Thyroid gland (tissue), 4 donors: Measurements from ENCODE around the gene AFAP1L2. TPM values are rescaled to one million over a fixed set of nuclear protein-coding genes. Genes with fewer than 3 reads are reported as not detected.

Source experiments
- DNase-seq, 2 donors: peaks; one replicate each; pipeline ENCODE4 v3.0.0-alpha.2; 2019
- H3K27ac ChIP-seq, 3 donors: fragments of 200-600 bp; sonication (generic); 1 replicate in 2 of 3; 2 replicates in 1 of 3; pipeline ENCODE4 v1.5.1; 2016 to 2019; ENCODE audit warnings: mild to moderate bottlenecking in 1 of 3, moderate library complexity in 1 of 3
- H3K27me3 ChIP-seq: fragments of 200-600 bp; sonication (generic); one replicate; pipeline ENCODE4 v1.5.1; 2019
- H3K36me3 ChIP-seq, 2 donors: fragments of 200-600 bp; sonication (generic); one replicate each; pipeline ENCODE4 v1.5.1; 2016 to 2019
- H3K4me1 ChIP-seq, 2 donors: fragments of 200-600 bp; sonication (generic); one replicate each; pipeline ENCODE4 v1.5.1; 2017 to 2019
- H3K4me3 ChIP-seq, 3 donors: fragments of 200-600 bp; sonication (generic); replicated peaks in 1 of 3; 1 replicate in 2 of 3; 2 replicates in 1 of 3; pipeline ENCODE4 v1.5.1; 2016; ENCODE audit warnings: mild to moderate bottlenecking in 1 of 3
- H3K9me3 ChIP-seq: fragments of 200-600 bp; sonication (generic); one replicate; pipeline ENCODE4 v1.5.1; 2017
- POLR2A ChIP-seq, 2 donors: fragments of 450-650 bp; IDR thresholded peaks; one replicate each; pipeline ENCODE4 v1.6.1; 2017; ENCODE audit warnings: antibody characterized with exemption in 2 of 2, mild to moderate bottlenecking in 2 of 2, moderate library complexity in 1 of 2
- WGBS, 2 donors: methylation state at CpG; one replicate each; pipeline ENCODE4 v1.1.5; 2017; 5-methylcytosine and 5-hydroxymethylcytosine counted together
- intact Hi-C: fragments of 100-400 bp; cut with DNase I; formaldehyde crosslinking; loops from one replicate; pipeline ENCODE4 v1.15.1; 2023
- total RNA-seq, 4 donors: library from RNA; depleted of rRNA; stranded (reverse); fragments of >200 nt; gene quantifications; one replicate each; pipeline ENCODE4 v1.2.3, GENCODE V29; 2016
- TF ChIP-seq, protein P1 (sequence below), 6 experiments: fragments of 200-600 bp in 3 of 6; fragments of 450-650 bp in 3 of 6; sonication (generic) in 3 of 6; IDR thresholded peaks; one replicate each; pipeline ENCODE4 v1.5.1; 2016 to 2019; ENCODE audit warnings: antibody characterized with exemption in 6 of 6, mild to moderate bottlenecking in 2 of 6, inconsistent platforms in 1 of 6, moderate library complexity in 1 of 6

AFAP1L2 gene
- total RNA-seq, 4 donors from 2014 or later: 135 to 356 (median 299) TPM

DNA sequence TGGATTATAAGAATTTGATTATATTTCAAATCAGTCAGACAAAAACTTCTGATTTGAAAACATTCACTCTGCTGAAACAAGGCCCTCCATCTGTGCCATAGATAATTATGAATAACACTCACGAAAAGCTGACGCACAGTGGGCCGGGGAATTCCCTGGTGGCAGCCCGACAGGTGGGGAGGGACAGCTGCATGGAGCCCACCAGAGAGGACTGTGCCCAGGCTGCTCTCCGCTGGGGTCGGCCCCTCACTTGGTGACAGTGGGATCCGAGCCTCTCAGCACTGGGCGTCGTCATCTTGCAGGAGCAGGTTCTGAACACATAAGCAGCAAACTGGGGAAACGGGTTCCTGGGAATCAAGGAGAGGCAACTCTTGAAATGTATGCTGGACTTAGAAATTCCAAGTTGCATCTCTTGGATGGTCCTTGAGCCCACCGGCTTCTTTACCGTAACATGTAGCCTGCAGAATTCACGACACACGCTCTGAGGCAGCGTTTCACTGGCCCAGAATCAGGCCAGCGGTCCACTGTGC is 41.4 kb downstream of the AFAP1L2 start:
- no peaks in the 10 kb centered on the region for H3K9me3 ChIP-seq
- no peak overlapping the region for H3K4me3 ChIP-seq
- intact Hi-C loops: no loop called here
- no peaks in the 10 kb centered on the region for H3K36me3 ChIP-seq
- no peak for DNase-seq
- H3K4me1 ChIP-seq: peaks cover 65 to 67% of the 10 kb centered on the region in 2 donors
- H3K27ac ChIP-seq: peak overlapping the region; percentile 8 to 75 (median 29)
- TF ChIP-seq POLR2A (IDR thresholded peaks at IDR 0.05): no peak
- TF ChIP-seq, protein P1, sequence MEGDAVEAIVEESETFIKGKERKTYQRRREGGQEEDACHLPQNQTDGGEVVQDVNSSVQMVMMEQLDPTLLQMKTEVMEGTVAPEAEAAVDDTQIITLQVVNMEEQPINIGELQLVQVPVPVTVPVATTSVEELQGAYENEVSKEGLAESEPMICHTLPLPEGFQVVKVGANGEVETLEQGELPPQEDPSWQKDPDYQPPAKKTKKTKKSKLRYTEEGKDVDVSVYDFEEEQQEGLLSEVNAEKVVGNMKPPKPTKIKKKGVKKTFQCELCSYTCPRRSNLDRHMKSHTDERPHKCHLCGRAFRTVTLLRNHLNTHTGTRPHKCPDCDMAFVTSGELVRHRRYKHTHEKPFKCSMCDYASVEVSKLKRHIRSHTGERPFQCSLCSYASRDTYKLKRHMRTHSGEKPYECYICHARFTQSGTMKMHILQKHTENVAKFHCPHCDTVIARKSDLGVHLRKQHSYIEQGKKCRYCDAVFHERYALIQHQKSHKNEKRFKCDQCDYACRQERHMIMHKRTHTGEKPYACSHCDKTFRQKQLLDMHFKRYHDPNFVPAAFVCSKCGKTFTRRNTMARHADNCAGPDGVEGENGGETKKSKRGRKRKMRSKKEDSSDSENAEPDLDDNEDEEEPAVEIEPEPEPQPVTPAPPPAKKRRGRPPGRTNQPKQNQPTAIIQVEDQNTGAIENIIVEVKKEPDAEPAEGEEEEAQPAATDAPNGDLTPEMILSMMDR (IDR thresholded peaks at IDR 0.05): no peak
- H3K27me3 ChIP-seq: no peaks in the 10 kb centered on the region
- 73 to 83% methylated on average over 15 to 16 of the region's 16 CpGs for WGBS, 2 donors

DNA sequence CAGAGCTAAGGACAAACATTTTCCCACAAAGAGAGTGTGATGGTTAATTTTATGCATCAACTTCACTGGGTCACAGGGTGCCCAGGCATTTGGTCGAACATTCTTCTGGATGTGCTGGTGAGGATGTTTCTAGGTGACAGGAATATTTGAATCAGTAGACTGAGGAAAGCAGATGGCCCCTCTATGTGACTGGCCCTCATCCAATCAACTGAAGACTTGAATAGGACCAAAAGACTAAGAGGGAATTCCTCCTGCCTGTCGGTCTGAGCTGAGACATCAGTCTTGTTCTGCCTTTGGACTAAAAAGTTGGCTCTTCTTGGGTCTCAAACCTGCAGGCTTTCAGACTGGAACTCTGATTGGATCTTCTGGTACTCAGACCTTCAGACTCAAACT is 44.4 kb downstream of the AFAP1L2 start:
- peaks cover 68 to 69% of the 10 kb centered on the region in 2 donors for H3K4me1 ChIP-seq
- H3K36me3 ChIP-seq: no peaks in the 10 kb centered on the region
- H3K9me3 ChIP-seq: no peaks in the 10 kb centered on the region
- TF ChIP-seq POLR2A (IDR thresholded peaks at IDR 0.05): no peak
- TF ChIP-seq, protein P1 (IDR thresholded peaks at IDR 0.05): no peak
- H3K27ac ChIP-seq: peak overlapping the region; percentile 44 to 57 (median 55)
- no peaks in the 10 kb centered on the region for H3K27me3 ChIP-seq
- no peak for DNase-seq
- WGBS, 2 donors: 87 to 93% methylated on average over 2 of the region's 2 CpGs
- H3K4me3 ChIP-seq: no peak overlapping the region
- intact Hi-C loops: no loop called here

DNA sequence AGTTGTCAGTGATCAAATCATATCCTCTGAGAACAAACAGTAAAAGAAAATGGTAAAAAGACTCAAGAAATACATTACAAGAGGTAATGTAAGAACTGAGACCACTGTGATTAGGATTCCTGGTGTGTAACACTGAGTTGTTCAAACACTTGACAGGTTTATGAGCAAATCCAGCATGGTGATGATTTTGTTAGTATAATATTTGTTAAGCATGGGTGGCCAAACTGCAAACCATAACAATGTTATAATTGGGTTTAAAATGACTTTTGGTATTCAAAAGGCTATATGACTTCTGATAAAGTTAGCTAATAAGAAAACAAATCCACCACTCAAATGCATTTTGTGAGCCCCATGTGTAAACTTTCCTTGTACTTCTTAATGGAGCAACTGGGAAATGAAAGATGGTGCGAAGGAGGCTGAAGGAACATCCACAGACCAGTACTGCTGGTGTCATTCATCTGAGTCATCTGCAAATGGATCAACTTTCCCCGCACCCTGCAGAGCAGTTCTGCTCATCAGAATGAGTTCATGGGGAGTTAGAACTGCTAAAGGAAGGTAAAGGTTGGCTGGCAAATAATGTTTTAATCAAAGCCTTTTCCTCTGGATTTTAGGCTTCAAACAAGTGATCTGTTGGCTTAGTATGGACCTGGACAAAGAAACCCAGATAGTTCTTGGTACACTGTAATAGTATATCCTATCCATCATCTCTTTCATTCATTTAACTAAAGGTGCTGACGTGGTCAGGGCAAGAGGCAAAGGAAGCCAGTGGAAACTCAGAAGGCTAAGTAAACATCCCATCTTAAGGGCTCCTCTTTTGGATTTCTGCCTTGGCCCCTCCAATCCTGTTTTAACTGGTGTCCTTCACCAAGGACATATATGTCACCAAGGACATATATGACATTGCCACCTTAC is 45.0 kb downstream of the AFAP1L2 start:
- DNase-seq: no peak
- Histone ChIP-seq H3K9me3 (no peaks in the 10 kb centered on the region), H3K4me1 (peaks cover 62 to 68% of the 10 kb centered on the region in 2 donors), H3K27me3 (no peaks in the 10 kb centered on the region), H3K36me3 (no peaks in the 10 kb centered on the region), H3K27ac (peak overlapping the region; percentile 44 to 86 (median 57)), H3K4me3 (no peak overlapping the region)
- TF ChIP-seq, protein P1 (IDR thresholded peaks at IDR 0.05): no peak
- no peak for TF ChIP-seq POLR2A (IDR thresholded peaks at IDR 0.05)
- intact Hi-C loops: no loop called here
- WGBS, 2 donors: 64 to 85% methylated on average over 3 of the region's 3 CpGs

DNA sequence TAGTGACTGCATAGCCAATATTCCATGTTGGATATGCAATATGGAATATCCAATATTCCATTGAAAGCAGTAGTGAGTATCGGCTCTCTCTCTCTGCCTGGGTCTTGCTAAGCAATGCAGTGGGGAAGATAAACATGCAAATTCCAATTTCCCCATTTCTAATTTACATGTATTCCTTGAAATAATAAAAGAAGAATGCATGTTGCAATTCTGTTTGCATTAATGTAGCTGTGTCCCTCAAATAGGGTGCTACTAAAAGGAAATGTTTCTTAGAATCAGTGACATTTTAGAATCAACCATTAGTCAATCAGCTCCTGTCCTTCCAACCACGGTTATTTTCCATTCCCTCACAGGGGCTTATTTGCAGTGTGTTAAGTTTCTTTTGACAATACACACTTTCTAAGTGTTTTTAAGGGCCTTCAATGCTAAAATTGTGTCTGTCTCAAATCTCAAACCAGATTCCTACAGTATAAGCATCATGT is 46.7 kb downstream of the AFAP1L2 start:
- H3K36me3 ChIP-seq: no peaks in the 10 kb centered on the region
- no peaks in the 10 kb centered on the region for H3K9me3 ChIP-seq
- H3K4me3 ChIP-seq: no peak overlapping the region
- peak overlapping the region; percentile 70 to 86 (median 83) for H3K27ac ChIP-seq
- DNase-seq: no peak
- intact Hi-C loops: no loop called here
- no peaks in the 10 kb centered on the region for H3K27me3 ChIP-seq
- TF ChIP-seq POLR2A (IDR thresholded peaks at IDR 0.05): no peak
- TF ChIP-seq, protein P1 (IDR thresholded peaks at IDR 0.05): no peak
- H3K4me1 ChIP-seq: peaks cover 71 to 75% of the 10 kb centered on the region in 2 donors
- 50 to 59% methylated on average over 2 of the region's 2 CpGs for WGBS, 2 donors
